Neural cell (in vitro differentiated cells): ENCODE results near the gene GSDME.

Source experiments
- EP300 ChIP-seq: fragments of 450-650 bp; conservative IDR thresholded peaks from 2 replicates; pipeline ENCODE4 v1.6.1; 2014; ENCODE audit warnings: antibody characterized with exemption, mild to moderate bottlenecking, moderate library complexity; ENCODE audit not compliant: poor library complexity, severe bottlenecking
- EZH2 ChIP-seq: fragments of 200-600, 300-800 bp; shearing (Covaris generic), sonication (generic); IDR thresholded peaks from 2 replicates; pipeline ENCODE4 v1.6.1; 2014; ENCODE audit warnings: antibody characterized with exemption, low read length, borderline replicate concordance, mild to moderate bottlenecking; ENCODE audit not compliant: insufficient read depth, poor library complexity, severe bottlenecking
- MXI1 ChIP-seq: fragments of 450-650 bp; conservative IDR thresholded peaks from 2 replicates; pipeline ENCODE4 v1.6.1; 2014; ENCODE audit warnings: antibody characterized with exemption, mild to moderate bottlenecking; ENCODE audit not compliant: poor library complexity, severe bottlenecking
- POLR2AphosphoS5 ChIP-seq: IDR thresholded peaks from 2 replicates; pipeline ENCODE4 v1.6.1; 2012
- RAD21 ChIP-seq: fragments of 450-650 bp; conservative IDR thresholded peaks from 2 replicates; pipeline ENCODE4 v1.6.1; 2014; ENCODE audit warnings: antibody characterized with exemption, mild to moderate bottlenecking, moderate library complexity
- REST ChIP-seq: IDR thresholded peaks from 2 replicates; pipeline ENCODE4 v1.6.1; 2012; ENCODE audit warnings: borderline replicate concordance
- TF ChIP-seq, protein P1 (sequence below): fragments of 450-650 bp; IDR thresholded peaks from 2 replicates; pipeline ENCODE4 v1.5.1; 2014; ENCODE audit warnings: antibody characterized with exemption, mild to moderate bottlenecking, moderate library complexity; ENCODE audit not compliant: poor library complexity, severe bottlenecking

GRCh38 chr7:24669971-24670591 is 87.2 kb downstream of the GSDME start:
- TF ChIP-seq, protein P1, sequence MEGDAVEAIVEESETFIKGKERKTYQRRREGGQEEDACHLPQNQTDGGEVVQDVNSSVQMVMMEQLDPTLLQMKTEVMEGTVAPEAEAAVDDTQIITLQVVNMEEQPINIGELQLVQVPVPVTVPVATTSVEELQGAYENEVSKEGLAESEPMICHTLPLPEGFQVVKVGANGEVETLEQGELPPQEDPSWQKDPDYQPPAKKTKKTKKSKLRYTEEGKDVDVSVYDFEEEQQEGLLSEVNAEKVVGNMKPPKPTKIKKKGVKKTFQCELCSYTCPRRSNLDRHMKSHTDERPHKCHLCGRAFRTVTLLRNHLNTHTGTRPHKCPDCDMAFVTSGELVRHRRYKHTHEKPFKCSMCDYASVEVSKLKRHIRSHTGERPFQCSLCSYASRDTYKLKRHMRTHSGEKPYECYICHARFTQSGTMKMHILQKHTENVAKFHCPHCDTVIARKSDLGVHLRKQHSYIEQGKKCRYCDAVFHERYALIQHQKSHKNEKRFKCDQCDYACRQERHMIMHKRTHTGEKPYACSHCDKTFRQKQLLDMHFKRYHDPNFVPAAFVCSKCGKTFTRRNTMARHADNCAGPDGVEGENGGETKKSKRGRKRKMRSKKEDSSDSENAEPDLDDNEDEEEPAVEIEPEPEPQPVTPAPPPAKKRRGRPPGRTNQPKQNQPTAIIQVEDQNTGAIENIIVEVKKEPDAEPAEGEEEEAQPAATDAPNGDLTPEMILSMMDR = no peak
- TF ChIP-seq EZH2 (no peak), MXI1 (no peak), POLR2AphosphoS5 (no peak), RAD21 (no peak), EP300 (no peak), REST (no peak)
